Stimulated activated CD8-positive, alpha-beta memory T cell treated with anti-CD3 and anti-CD28 coated beads, Interleukin-7, amount 100 ng/mL, for 24 hours (primary cell): ENCODE data around the gene LYPD6B.

Experiments used
- DNase-seq: peaks from one replicate; pipeline ENCODE4 v3.0.0-alpha.2; 2020; ENCODE audit warnings: low read depth

The LYPD6B gene, protein sequence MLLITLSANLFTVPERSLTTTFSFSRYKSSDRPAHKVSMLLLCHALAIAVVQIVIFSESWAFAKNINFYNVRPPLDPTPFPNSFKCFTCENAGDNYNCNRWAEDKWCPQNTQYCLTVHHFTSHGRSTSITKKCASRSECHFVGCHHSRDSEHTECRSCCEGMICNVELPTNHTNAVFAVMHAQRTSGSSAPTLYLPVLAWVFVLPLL

DNA sequence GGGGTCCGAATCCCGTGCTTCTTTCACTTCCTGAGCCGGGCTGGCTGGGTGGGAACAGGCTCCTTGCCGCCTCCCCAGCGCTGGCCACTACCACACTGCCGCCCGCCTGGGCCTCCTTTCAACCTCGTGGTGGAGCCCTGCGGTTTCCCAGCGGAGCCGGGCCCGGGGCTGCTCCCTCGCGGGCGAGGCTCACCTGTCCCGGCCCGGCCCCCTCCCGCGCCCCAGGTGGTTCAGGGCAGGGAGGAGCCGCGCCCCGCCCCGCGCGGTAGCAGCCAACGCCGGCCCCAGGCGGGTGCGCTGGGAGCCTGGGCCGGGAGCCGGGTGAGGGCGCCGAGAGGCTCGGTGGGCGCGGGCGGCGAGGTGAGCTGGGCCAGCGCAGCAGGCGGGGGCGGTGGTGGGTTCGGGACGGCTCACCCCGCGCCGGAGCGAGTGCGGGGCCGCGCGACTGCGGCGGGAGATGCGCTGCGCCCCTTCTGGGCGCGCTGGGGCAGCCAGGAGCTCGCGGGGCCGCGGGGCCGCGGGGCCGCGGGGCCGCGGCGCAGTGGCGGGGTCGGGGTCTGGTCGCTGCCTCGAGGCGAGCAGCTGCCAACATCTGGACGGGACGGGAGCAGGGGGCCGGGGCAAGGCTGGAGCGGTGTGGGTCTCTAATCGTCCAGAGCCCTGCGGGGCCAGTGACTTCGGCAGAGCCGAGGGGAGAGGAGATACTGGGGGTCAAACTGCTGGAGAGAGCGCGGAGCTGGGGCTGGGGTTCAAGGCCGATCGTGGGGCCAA lies at the start of gene LYPD6B:
Gene LYPD6B (plus strand): TSS at position 258 of the 771 bp plus-strand sequence. CDS start 92,250 bp downstream, outside the sequence.
- no peak for DNase-seq

DNA sequence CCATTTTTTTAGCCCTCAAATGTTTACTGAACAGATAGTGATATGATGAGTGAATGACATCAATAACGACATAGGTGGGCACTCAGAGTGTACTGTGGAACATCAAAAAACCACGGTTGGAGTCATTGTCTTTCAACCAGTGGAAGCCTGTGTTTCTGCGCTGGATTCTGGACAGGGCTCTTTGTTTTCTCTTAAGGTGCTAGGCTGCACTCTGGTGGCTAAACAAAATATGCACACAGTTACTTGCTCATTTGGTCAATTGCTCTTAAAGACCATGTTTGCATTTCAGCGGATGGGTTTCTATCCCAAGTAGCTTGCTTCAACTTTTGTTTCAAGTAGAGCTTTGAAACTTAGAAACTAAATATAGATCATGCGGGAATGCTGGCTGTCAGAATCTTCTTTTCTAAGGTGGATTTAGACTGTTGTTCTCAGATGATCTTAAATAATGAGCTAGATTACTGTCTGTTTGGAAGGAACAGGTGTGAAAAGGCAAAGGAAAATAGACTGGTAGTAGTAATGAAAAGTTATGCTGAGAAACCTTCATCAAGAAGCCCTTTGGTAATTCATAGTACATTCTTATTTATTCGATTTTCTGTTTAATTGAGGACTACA lies 48.5 kb upstream of the LYPD6B start:
- no peak for DNase-seq

GRCh38 chr2:148990968-148991367 lies 47.5 kb upstream of the LYPD6B start:
- no peak for DNase-seq

GRCh38 chr2:148992448-148992847 lies 46.1 kb upstream of the LYPD6B start:
- DNase-seq = no peak

- DNase-seq = no peak
These were observed 45.1 kb upstream of the LYPD6B start for GRCh38 chr2:148993351-148993750.

- DNase-seq = no peak
These were observed 44.2 kb upstream of the LYPD6B start for GRCh38 chr2:148994341-148994740.

DNA sequence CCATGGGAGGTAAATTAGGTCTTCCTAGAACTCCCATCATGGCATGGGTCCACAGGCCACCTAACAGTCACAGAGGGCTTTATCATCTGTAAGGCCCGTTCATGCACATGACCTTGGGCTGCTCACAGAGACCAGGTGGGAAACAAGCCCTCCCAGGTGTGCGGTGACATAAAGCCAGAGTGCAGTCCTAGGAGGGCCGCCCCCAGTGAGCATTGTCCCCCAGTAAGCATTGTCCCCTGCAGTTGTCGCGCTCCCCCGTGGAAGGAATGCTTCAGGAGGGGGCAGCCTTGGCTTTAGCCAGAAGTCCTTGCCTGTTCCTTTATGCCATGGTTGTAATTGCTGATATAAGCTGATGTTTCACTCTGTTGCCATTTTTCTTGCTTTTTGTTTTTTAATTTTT lies 41.7 kb upstream of the LYPD6B start:
- DNase-seq = no peak

DNA sequence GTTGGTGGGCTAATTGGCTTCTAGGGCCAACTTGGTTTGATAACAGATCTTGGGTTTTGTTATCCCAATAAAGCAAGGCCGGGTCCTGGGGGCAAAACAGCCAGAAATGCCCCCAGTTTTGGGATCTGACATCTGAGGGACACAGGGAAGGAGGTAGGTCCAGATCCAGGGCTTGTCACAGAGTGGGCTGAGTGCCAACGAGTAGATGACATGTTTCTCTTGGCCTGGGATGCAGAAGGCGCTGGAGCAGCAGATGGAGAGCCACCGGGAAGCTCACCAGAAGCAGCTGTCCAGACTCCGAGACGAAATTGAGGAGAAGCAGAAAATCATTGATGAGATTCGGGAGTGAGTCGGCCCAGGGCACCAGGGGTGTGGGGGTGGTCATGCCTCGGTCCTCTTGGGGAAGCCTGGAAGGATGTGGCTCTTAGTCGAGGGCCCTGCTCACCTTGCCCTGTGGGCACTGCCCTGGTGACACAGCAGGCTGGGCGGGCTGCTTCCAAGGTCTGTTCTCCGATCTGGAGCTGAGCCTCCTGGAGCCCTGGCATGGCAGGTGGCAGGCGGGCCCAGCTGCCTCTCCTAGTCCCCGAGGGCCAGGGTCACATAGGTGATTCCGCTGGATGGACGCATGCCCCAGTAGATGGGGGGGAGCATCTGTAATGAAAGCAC lies 40.2 kb upstream of the LYPD6B start:
- no peak for DNase-seq

- DNase-seq = no peak
These were observed 39.7 kb upstream of the LYPD6B start for GRCh38 chr2:148998831-148999200.

DNA sequence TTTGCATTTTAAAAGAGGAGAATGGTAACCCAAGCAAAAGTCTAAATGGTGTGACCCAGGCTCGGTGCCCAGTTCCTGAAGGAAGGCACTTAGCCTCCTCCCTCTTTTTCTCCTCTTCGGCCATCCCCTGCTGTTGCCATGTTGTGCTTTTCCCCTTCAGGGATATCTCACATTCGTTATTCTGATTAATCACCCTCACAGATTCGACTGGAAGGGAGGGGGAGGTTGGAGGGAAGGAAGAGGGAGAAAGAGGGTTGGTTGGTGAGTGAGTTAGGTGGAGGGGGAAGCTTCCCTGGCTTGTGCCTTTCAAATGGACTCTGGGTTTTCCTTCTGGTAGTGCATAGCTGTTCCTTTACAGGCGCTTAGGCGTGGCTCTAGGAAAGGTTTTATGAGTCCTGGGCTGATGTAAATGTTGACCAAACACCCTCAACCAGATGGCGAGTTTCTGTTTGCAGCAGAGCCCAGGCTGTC lies 39.0 kb upstream of the LYPD6B start:
- DNase-seq = no peak

GRCh38 chr2:149000158-149000938 lies 38.2 kb upstream of the LYPD6B start:
- DNase-seq = no peak

GRCh38 chr2:149001496-149001895 lies 37.0 kb upstream of the LYPD6B start:
- DNase-seq = no peak

GRCh38 chr2:149002378-149002890 lies 36.1 kb upstream of the LYPD6B start:
- DNase-seq = no peak

GRCh38 chr2:149002891-149003740 lies 35.4 kb upstream of the LYPD6B start:
- DNase-seq = no peak

- DNase-seq = no peak
These were observed 33.7 kb upstream of the LYPD6B start for GRCh38 chr2:149004836-149005235.

- DNase-seq = no peak
These were observed 32.9 kb upstream of the LYPD6B start for GRCh38 chr2:149005471-149006077.

DNA sequence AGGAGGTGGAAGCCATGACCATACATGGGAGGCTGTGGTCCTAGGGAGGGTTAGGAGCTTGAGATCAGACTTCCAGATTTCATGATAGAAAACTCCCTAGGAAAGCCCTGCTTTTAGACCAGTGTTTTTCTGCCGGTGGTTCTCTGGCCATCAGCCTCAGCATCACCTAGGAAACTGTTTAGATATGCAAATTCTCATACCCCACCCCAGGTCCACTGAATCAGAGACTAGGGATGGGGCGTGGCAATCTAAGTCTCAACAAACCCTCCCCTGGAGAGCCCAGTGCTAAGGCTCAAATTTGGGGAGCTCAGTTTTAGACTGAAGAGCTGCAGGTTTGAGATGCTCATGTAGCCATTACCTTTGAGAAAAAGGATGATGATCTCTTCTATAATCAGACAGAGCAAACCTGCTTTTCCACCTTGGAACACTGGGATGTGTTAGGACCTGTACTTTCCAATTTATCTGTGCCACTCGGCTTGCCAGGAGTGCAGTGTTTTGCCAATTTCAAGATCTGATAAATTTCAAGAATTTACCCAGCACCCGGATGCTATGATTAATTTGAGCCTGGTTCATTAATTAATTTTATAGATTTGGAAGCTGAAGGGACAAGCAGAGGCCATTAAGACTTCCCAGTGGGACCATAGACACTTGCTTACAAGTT lies 31.5 kb upstream of the LYPD6B start:
- DNase-seq = no peak

GRCh38 chr2:149008381-149008780 lies 30.1 kb upstream of the LYPD6B start:
- no peak for DNase-seq

GRCh38 chr2:149009576-149010461 lies 28.7 kb upstream of the LYPD6B start:
- no peak for DNase-seq
